Right lobe of liver (tissue), 4 donors: ENCODE measurements around the gene ZBED3.

ENCODE experiments used
- CTCF ChIP-seq, 4 donors: fragments of 200-600 bp in 3 of 4; fragments of 450-650 bp in 1 of 4; IDR thresholded peaks; one replicate each; pipeline versions ENCODE4 v1.5.1 to v1.8.0; 2016 to 2022; ENCODE audit warnings: antibody characterized with exemption in 4 of 4, mild to moderate bottlenecking in 2 of 4
- POLR2A ChIP-seq: fragments of 450-650 bp; IDR thresholded peaks from one replicate; pipeline ENCODE4 v1.6.1; 2017; ENCODE audit warnings: antibody characterized with exemption, mild to moderate bottlenecking
- donor health status: DM: no; HTN: no; CAD: no.
- donor health status: DM: no; HTN: no; CAD: no.
- donor health status: DM: no; HTN: yes; CAD: no.

DNA sequence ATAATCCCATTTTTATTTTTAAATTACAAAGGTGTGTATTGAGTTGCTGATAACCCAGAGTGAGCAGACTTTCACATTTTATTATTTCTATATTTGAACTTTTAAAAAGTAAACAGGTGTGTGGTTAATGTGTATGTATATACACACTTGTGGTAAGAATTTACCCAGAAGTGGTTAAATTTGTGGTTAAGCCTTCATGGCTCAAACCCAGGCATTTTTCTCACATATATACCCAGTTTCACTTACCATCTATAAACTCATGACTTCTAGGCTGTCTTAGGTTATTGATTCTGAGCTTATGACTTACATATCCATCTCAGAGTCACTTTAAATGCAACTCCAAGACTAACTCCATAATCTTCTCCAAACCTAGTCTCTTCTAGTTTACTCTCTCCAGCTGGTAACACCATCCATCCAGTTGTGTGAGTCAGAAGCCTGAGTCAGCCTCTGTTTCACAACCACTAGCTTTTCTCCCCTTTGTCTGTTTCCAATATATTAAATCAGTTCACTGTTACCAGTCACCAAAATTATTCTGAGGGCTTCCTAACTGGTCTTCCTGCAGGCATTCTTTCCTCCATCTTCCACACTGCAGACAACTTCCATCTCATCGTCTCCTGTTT, 20.2 kb downstream of the ZBED3 start:
- TF ChIP-seq CTCF (IDR thresholded peaks at IDR 0.05), result no peak
- no peak for TF ChIP-seq POLR2A
